MCF 10A (cell line): Measurements from ENCODE around the gene DISP1. TPM values are rescaled to one million over a fixed set of nuclear protein-coding genes. Genes with fewer than 3 reads are reported as not detected.

Source experiments
- BruUV-seq: library from RNA; stranded (reverse); fragments of 400-500 nt; replicated peaks from 2 replicates; lab custom pipeline; 2021; lab: Mats Ljungman, UMichigan
- CTCF ChIA-PET: fragments of 300-600 bp; sonication (Branson Sonifier 250); formaldehyde crosslinking; extraction: SDS; loops from one replicate; lab custom pipeline; 2021; ENCODE audit warnings: antibody characterized with exemption, inconsistent platforms; lab: Yijun Ruan, JAX
- POLR2A ChIA-PET: fragments of 300-600, 350-650 bp; sonication (Branson Sonifier 250); formaldehyde crosslinking; extraction: SDS; loops from one replicate; lab custom pipeline; 2020; ENCODE audit warnings: antibody characterized with exemption, inconsistent platforms; lab: Yijun Ruan, JAX
- DNase-seq: peaks from one replicate; pipeline ENCODE4 v3.0.0-alpha.2; 2018; ENCODE audit not compliant: unreplicated experiment
- H3K27ac Mint-ChIP-seq: one replicate; pipeline ENCODE4 v1.8.0; 2022; ENCODE audit warnings: mild to moderate bottlenecking, low read depth, mixed read lengths; ENCODE audit not compliant: unreplicated experiment
- H3K27me3 Mint-ChIP-seq: one replicate; pipeline ENCODE4 v1.8.0; 2022; ENCODE audit warnings: mixed read lengths; ENCODE audit not compliant: insufficient read depth, unreplicated experiment
- H3K36me3 Mint-ChIP-seq: one replicate; pipeline ENCODE4 v1.8.0; 2022; ENCODE audit warnings: mild to moderate bottlenecking, moderate library complexity, mixed read lengths; ENCODE audit not compliant: insufficient read depth, unreplicated experiment
- H3K4me1 Mint-ChIP-seq: one replicate; pipeline ENCODE4 v1.8.0; 2022; ENCODE audit warnings: mixed read lengths; ENCODE audit not compliant: insufficient read depth, unreplicated experiment
- H3K4me3 Mint-ChIP-seq: one replicate; pipeline ENCODE4 v1.8.0; 2022; ENCODE audit warnings: mild to moderate bottlenecking, moderate library complexity, mixed read lengths; ENCODE audit not compliant: unreplicated experiment
- H3K9me3 Mint-ChIP-seq: one replicate; pipeline ENCODE4 v1.8.0; 2022; ENCODE audit warnings: mixed read lengths; ENCODE audit not compliant: unreplicated experiment
- intact Hi-C: fragments of 100-400 bp; cut with micrococcal nuclease; formaldehyde crosslinking; loops from 2 replicates; pipeline ENCODE4 v1.14.1; 2022
- total RNA-seq: library from RNA; stranded (reverse); gene quantifications from 2 replicates; pipeline ENCODE4 v1.2.3, GENCODE V29; 2022
- TF ChIP-seq, protein P1 (sequence below): fragments of 200-600 bp; IDR thresholded peaks from one replicate; pipeline ENCODE4 v1.8.0; 2022; ENCODE audit warnings: antibody characterized with exemption, mild to moderate bottlenecking; ENCODE audit not compliant: unreplicated experiment

Gene DISP1
- total RNA-seq, 1 experiment from 2014 or later, result 6.7 TPM

DNA sequence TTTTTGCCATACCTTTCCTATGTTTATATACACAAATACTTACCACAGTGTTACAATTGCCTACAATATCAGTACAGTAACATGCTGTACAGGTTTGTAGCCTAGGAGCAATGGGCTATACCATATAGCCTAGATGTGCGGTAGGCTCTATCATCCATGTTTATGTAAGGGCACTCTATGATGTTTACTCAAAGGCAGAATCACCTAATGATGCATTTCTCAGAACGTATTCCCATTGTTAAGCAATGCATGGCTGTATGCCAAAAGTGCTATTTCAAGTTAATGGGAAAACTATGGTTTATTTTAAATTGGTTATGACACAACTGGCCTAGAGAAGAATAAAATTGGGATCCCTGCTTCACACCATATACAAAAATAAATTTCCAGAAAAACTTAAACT is 36.9 kb upstream of the DISP1 start:
- H3K36me3 Mint-ChIP-seq, result no peaks in the 10 kb centered on the region
- POLR2A ChIA-PET, result interaction anchor here (0.7 to 1.4 kb wide), 4 partner anchors 23 to 713 kb away, joined by 4 to 11 read pairs (median 4); no protein-coding TSS in a partner anchor
- peak overlapping the region; percentile 28 for H3K4me3 Mint-ChIP-seq
- peaks cover 21% of the 10 kb centered on the region for H3K4me1 Mint-ChIP-seq
- peak; percentile 100 for DNase-seq
- H3K27me3 Mint-ChIP-seq, result peaks cover 14% of the 10 kb centered on the region
- BruUV-seq, result no TSS peak
- TF ChIP-seq, protein P1, sequence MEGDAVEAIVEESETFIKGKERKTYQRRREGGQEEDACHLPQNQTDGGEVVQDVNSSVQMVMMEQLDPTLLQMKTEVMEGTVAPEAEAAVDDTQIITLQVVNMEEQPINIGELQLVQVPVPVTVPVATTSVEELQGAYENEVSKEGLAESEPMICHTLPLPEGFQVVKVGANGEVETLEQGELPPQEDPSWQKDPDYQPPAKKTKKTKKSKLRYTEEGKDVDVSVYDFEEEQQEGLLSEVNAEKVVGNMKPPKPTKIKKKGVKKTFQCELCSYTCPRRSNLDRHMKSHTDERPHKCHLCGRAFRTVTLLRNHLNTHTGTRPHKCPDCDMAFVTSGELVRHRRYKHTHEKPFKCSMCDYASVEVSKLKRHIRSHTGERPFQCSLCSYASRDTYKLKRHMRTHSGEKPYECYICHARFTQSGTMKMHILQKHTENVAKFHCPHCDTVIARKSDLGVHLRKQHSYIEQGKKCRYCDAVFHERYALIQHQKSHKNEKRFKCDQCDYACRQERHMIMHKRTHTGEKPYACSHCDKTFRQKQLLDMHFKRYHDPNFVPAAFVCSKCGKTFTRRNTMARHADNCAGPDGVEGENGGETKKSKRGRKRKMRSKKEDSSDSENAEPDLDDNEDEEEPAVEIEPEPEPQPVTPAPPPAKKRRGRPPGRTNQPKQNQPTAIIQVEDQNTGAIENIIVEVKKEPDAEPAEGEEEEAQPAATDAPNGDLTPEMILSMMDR, result no peak
- intact Hi-C loops, result loop anchor here (1.0 kb wide), 1 partner anchor 24 kb away; no protein-coding TSS in a partner anchor
- CTCF ChIA-PET, result interaction anchor here (0.7 to 1.8 kb wide), 2 partner anchors 312 to 345 kb away, joined by 5 to 6 read pairs; no protein-coding TSS in a partner anchor
- H3K27ac Mint-ChIP-seq, result peak overlapping the region; percentile 77
- no peaks in the 10 kb centered on the region for H3K9me3 Mint-ChIP-seq

DNA sequence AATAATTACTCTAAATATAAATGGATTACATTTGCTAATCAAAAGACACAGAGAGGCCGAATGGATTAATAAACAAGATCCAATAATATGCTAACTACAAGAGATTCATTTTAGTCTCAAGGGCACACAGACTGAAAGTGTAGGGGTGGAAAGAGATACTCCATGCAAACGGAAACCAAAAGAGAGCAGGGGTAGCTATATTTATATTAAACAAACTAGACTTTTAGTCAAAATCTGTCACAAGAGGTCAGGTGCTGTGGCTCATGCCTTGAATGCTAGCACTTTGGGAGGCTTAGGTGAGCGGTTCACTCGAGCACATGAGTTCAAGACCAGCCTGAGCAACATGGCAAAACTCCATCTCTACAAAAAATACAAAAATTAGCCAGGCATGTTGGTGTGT is 33.6 kb upstream of the DISP1 start:
- POLR2A ChIA-PET, result interaction anchor here (0.6 kb wide), 1 partner anchor 764 kb away, joined by 3 read pairs; no protein-coding TSS in a partner anchor
- CTCF ChIA-PET, result interaction anchor here (0.6 kb wide), 1 partner anchor 42 kb away, joined by 3 read pairs; no protein-coding TSS in a partner anchor
- no peaks in the 10 kb centered on the region for H3K36me3 Mint-ChIP-seq

DNA sequence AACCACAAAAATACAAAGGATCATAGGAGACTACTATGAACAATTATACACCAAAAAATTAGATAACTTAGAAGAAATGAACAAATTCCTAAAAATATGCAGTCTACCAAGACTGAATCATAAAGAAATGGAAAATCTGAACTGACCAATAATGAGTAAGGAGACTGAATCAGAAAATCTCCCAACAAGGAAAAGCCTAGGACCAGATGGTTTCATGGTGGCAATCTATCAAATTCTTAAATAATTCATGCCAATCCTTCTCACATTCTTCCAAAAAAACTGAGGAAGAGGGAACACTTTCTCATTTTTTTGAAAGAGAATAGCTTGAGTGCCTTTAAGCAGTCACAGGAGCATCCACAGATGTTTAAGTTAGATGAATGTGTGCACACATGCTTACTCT is 31.8 kb upstream of the DISP1 start:
- intact Hi-C loops, result no loop called here
- BruUV-seq, result no TSS peak
- TF ChIP-seq, protein P1, result no peak
- POLR2A ChIA-PET, result interaction anchor here (0.6 to 1.5 kb wide), 3 partner anchors 15 to 1631 kb away, joined by 3 read pairs; no protein-coding TSS in a partner anchor
- peaks cover 38% of the 10 kb centered on the region for H3K4me1 Mint-ChIP-seq
- peaks cover 28% of the 10 kb centered on the region for H3K27me3 Mint-ChIP-seq
- DNase-seq, result no peak
- no peak overlapping the region for H3K27ac Mint-ChIP-seq
- no peaks in the 10 kb centered on the region for H3K36me3 Mint-ChIP-seq
- CTCF ChIA-PET, result interaction anchor here (0.6 to 1.5 kb wide), 3 partner anchors 10 to 1621 kb away, joined by 3 to 8 read pairs (median 3); no protein-coding TSS in a partner anchor
- H3K4me3 Mint-ChIP-seq, result no peak overlapping the region
- no peaks in the 10 kb centered on the region for H3K9me3 Mint-ChIP-seq

More for the DNA sequence above, 33.6 kb upstream of the DISP1 start:
- TF ChIP-seq, protein P1, result no peak
- no peak for DNase-seq
- Mint-ChIP-seq H3K27ac (no peak overlapping the region), H3K4me3 (no peak overlapping the region), H3K9me3 (no peaks in the 10 kb centered on the region), H3K27me3 (peaks cover 28% of the 10 kb centered on the region), H3K4me1 (peaks cover 45% of the 10 kb centered on the region)
- BruUV-seq, result no TSS peak
- intact Hi-C loops, result no loop called here

DNA sequence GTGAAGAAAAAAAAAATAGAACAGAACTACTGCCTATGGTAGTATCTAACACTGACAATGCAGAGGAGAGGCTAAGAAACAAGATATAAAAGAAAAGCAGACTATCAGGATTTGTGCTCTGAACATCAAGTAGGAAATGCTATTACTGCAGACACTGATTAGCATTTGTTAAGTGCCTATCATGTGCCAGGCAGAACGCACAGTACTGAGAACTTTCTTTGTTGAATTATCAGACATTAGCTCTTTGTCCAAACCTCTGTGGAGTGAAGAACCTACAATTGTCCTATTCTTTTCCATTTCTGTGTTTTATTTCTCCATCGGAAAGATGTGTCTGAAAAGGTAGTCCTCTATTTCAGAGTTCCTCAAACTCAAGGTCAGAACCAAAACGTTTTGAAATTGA is 30.5 kb upstream of the DISP1 start:
- POLR2A ChIA-PET, result interaction anchor here (1.1 kb wide), 1 partner anchor 46 kb away, joined by 3 read pairs; no protein-coding TSS in a partner anchor
- BruUV-seq, result no TSS peak

More for the DNA sequence above, 30.5 kb upstream of the DISP1 start:
- peaks cover 28% of the 10 kb centered on the region for H3K27me3 Mint-ChIP-seq
- no peaks in the 10 kb centered on the region for H3K9me3 Mint-ChIP-seq
- no peak overlapping the region for H3K27ac Mint-ChIP-seq
- DNase-seq, result no peak
- H3K36me3 Mint-ChIP-seq, result no peaks in the 10 kb centered on the region
- H3K4me3 Mint-ChIP-seq, result no peak overlapping the region
- CTCF ChIA-PET, result interaction anchor here (0.7 to 1.9 kb wide), 6 partner anchors 9 to 350 kb away, joined by 3 to 4 read pairs (median 3); no protein-coding TSS in a partner anchor
- TF ChIP-seq, protein P1, result no peak
- peaks cover 44% of the 10 kb centered on the region for H3K4me1 Mint-ChIP-seq
- intact Hi-C loops, result no loop called here
